ENCODE measurements around the gene ACOX3.

GRCh38 chr4:8431553-8431952 is 9.0 kb downstream of the ACOX3 start:
- TF ChIP-seq POLR2A (IDR thresholded peaks at IDR 0.05; ENCODE audit: low read depth, low read length) (no peak), POLR2AphosphoS5 (IDR thresholded peaks at IDR 0.05; ENCODE audit: low read depth, low read length) (no peak), TAF1 (IDR thresholded peaks at IDR 0.05; ENCODE audit: low read depth, low read length) (no peak), POU2F2 (IDR thresholded peaks at IDR 0.05; ENCODE audit: low read depth, low read length) (no peak), SPI1 (IDR thresholded peaks at IDR 0.05; ENCODE audit: low read depth, low read length) (no peak), PAX5 (IDR thresholded peaks at IDR 0.05; ENCODE audit: insufficient read depth, low read length, severe bottlenecking) (no peak)

Measured in GM12891 (cell line).